Stimulated activated naive CD8-positive, alpha-beta T cell treated with anti-CD3 and anti-CD28 coated beads, Interleukin-15, amount 100 ng/mL, for 72 hours (primary cell): ENCODE data around the gene NRXN3.
A peak's percentile ranks its signal among the peaks of the same experiment; 100 is the strongest.

ENCODE experiments used
- ATAC-seq: fragments of 150-1000 bp; cut with Tn5 transposase; 2 replicates; pipeline ENCODE4 v1.10.0; 2021; ENCODE audit warnings: mild to moderate bottlenecking, moderate library complexity
- DNase-seq, 2 donors: peaks; one replicate each; pipeline ENCODE4 v3.0.0; 2021 to 2022
- H3K27ac Mint-ChIP-seq, 2 donors: one replicate each; pipeline ENCODE4 v1.8.0; 2022; ENCODE audit warnings: mild to moderate bottlenecking in 2 of 2, mixed read lengths in 2 of 2, moderate library complexity in 2 of 2
- H3K27me3 Mint-ChIP-seq: one replicate; pipeline ENCODE4 v1.8.0; 2022; ENCODE audit warnings: mixed read lengths
- H3K4me1 Mint-ChIP-seq: one replicate; pipeline ENCODE4 v1.8.0; 2022; ENCODE audit warnings: mild to moderate bottlenecking, mixed read lengths
- H3K4me3 Mint-ChIP-seq, 2 donors: one replicate each; pipeline ENCODE4 v1.8.0; 2022; ENCODE audit warnings: mild to moderate bottlenecking in 2 of 2, mixed read lengths in 2 of 2, moderate library complexity in 1 of 2
- H3K9me3 Mint-ChIP-seq, 2 donors: one replicate each; pipeline ENCODE4 v1.8.0; 2022; ENCODE audit warnings: mixed read lengths in 2 of 2

The NRXN3 gene

GRCh38 chr14:78764645-78765044 is 594.5 kb downstream of the NRXN3 start:
- Mint-ChIP-seq H3K27me3 (no peaks in the 10 kb centered on the region), H3K27ac (no peak overlapping the region), H3K9me3 (peaks cover 0 to 3% of the 10 kb centered on the region in 2 donors), H3K4me1 (no peaks in the 10 kb centered on the region), H3K4me3 (no peak overlapping the region)
- ATAC-seq (no peak), DNase-seq (no peak)

- Mint-ChIP-seq H3K27me3 (no peaks in the 10 kb centered on the region), H3K27ac (no peak overlapping the region), H3K4me1 (no peaks in the 10 kb centered on the region), H3K9me3 (peaks cover 0 to 4% of the 10 kb centered on the region in 2 donors), H3K4me3 (no peak overlapping the region)
- ATAC-seq (no peak), DNase-seq (no peak)
Measured at GRCh38 chr14:78767436-78767835, 597.3 kb downstream of the NRXN3 start.

GRCh38 chr14:78782551-78782950 is 612.4 kb downstream of the NRXN3 start:
- Mint-ChIP-seq H3K27me3 (no peaks in the 10 kb centered on the region), H3K9me3 (peaks cover 4 to 6% of the 10 kb centered on the region in 2 donors), H3K27ac (no peak overlapping the region), H3K4me1 (no peaks in the 10 kb centered on the region), H3K4me3 (no peak overlapping the region)
- DNase-seq (no peak), ATAC-seq (no peak)

- ATAC-seq = no peak
- Mint-ChIP-seq H3K4me3 (no peak overlapping the region), H3K27ac (no peak overlapping the region), H3K9me3 (peaks cover 0 to 4% of the 10 kb centered on the region in 2 donors), H3K27me3 (peaks cover 2% of the 10 kb centered on the region), H3K4me1 (no peaks in the 10 kb centered on the region)
- DNase-seq = no peak
Measured at GRCh38 chr14:78785265-78785664, 615.1 kb downstream of the NRXN3 start.

GRCh38 chr14:78788467-78789360 is 618.5 kb downstream of the NRXN3 start:
- H3K4me3 Mint-ChIP-seq = no peak overlapping the region
- H3K9me3 Mint-ChIP-seq = no peaks in the 10 kb centered on the region

GRCh38 chr14:78790271-78790670 is 620.1 kb downstream of the NRXN3 start:
- peaks cover 9% of the 10 kb centered on the region for H3K27me3 Mint-ChIP-seq
- no peaks in the 10 kb centered on the region for H3K9me3 Mint-ChIP-seq
- no peak overlapping the region for H3K27ac Mint-ChIP-seq
- H3K4me1 Mint-ChIP-seq = no peaks in the 10 kb centered on the region
- DNase-seq = no peak
- no peak overlapping the region for H3K4me3 Mint-ChIP-seq
- no peak for ATAC-seq

More at GRCh38 chr14:78788467-78789360, 618.5 kb downstream of the NRXN3 start:
- Mint-ChIP-seq H3K27ac (no peak overlapping the region), H3K27me3 (peaks cover 9% of the 10 kb centered on the region), H3K4me1 (no peaks in the 10 kb centered on the region)
- ATAC-seq = no peak
- DNase-seq = no peak

GRCh38 chr14:78798757-78799156 is 628.6 kb downstream of the NRXN3 start:
- no peak overlapping the region for H3K4me3 Mint-ChIP-seq
- no peaks in the 10 kb centered on the region for H3K27me3 Mint-ChIP-seq
- no peaks in the 10 kb centered on the region for H3K4me1 Mint-ChIP-seq
- H3K27ac Mint-ChIP-seq = no peak overlapping the region
- no peak for ATAC-seq
- H3K9me3 Mint-ChIP-seq = peaks cover 14 to 19% of the 10 kb centered on the region in 2 donors
- DNase-seq = no peak

GRCh38 chr14:78805570-78805969 is 635.4 kb downstream of the NRXN3 start:
- Mint-ChIP-seq H3K4me1 (peaks cover 5% of the 10 kb centered on the region), H3K9me3 (peaks cover 18 to 24% of the 10 kb centered on the region in 2 donors), H3K27me3 (no peaks in the 10 kb centered on the region), H3K4me3 (no peak overlapping the region), H3K27ac (no peak overlapping the region)
- no peak for DNase-seq
- no peak for ATAC-seq

GRCh38 chr14:78823035-78823434 is 652.9 kb downstream of the NRXN3 start:
- no peak for ATAC-seq
- Mint-ChIP-seq H3K4me3 (no peak overlapping the region), H3K27me3 (no peaks in the 10 kb centered on the region), H3K4me1 (no peaks in the 10 kb centered on the region), H3K9me3 (no peaks in the 10 kb centered on the region), H3K27ac (no peak overlapping the region)
- DNase-seq = no peak

- no peaks in the 10 kb centered on the region for H3K4me1 Mint-ChIP-seq
Measured at GRCh38 chr14:78823516-78823915, 653.3 kb downstream of the NRXN3 start.

GRCh38 chr14:78829274-78829673 is 659.1 kb downstream of the NRXN3 start:
- Mint-ChIP-seq H3K4me1 (no peaks in the 10 kb centered on the region), H3K27ac (no peak overlapping the region), H3K27me3 (no peaks in the 10 kb centered on the region), H3K9me3 (no peaks in the 10 kb centered on the region), H3K4me3 (no peak overlapping the region)
- DNase-seq = no peak
- ATAC-seq = no peak

More at GRCh38 chr14:78823516-78823915, 653.3 kb downstream of the NRXN3 start:
- no peak overlapping the region for H3K4me3 Mint-ChIP-seq
- no peaks in the 10 kb centered on the region for H3K9me3 Mint-ChIP-seq
- ATAC-seq (no peak), DNase-seq (no peak)
- no peaks in the 10 kb centered on the region for H3K27me3 Mint-ChIP-seq
- no peak overlapping the region for H3K27ac Mint-ChIP-seq

- Mint-ChIP-seq H3K4me3 (no peak overlapping the region), H3K27ac (no peak overlapping the region), H3K9me3 (no peaks in the 10 kb centered on the region), H3K27me3 (peaks cover 17% of the 10 kb centered on the region), H3K4me1 (no peaks in the 10 kb centered on the region)
- DNase-seq (no peak), ATAC-seq (no peak)
Measured at GRCh38 chr14:78834766-78835451, 664.7 kb downstream of the NRXN3 start.

- no peak for ATAC-seq
- peaks cover 17% of the 10 kb centered on the region for H3K27me3 Mint-ChIP-seq
- H3K9me3 Mint-ChIP-seq = no peaks in the 10 kb centered on the region
- H3K4me3 Mint-ChIP-seq = no peak overlapping the region
- no peak for DNase-seq
- no peak overlapping the region for H3K27ac Mint-ChIP-seq
- H3K4me1 Mint-ChIP-seq = no peaks in the 10 kb centered on the region
Measured at GRCh38 chr14:78835909-78836308, 665.7 kb downstream of the NRXN3 start.

GRCh38 chr14:78836777-78837176 is 666.6 kb downstream of the NRXN3 start:
- Mint-ChIP-seq H3K27me3 (peaks cover 17% of the 10 kb centered on the region), H3K27ac (no peak overlapping the region), H3K9me3 (no peaks in the 10 kb centered on the region), H3K4me1 (no peaks in the 10 kb centered on the region), H3K4me3 (no peak overlapping the region)
- DNase-seq (peak; percentile 2 to 12), ATAC-seq (peak; percentile 49)

GRCh38 chr14:78838959-78839358 is 668.8 kb downstream of the NRXN3 start:
- DNase-seq (no peak), ATAC-seq (no peak)
- Mint-ChIP-seq H3K9me3 (no peaks in the 10 kb centered on the region), H3K4me3 (no peak overlapping the region), H3K27me3 (peaks cover 17% of the 10 kb centered on the region), H3K27ac (no peak overlapping the region), H3K4me1 (no peaks in the 10 kb centered on the region)

- H3K4me3 Mint-ChIP-seq = no peak overlapping the region
- no peak for ATAC-seq
- no peaks in the 10 kb centered on the region for H3K9me3 Mint-ChIP-seq
- peaks cover 8% of the 10 kb centered on the region for H3K27me3 Mint-ChIP-seq
- no peaks in the 10 kb centered on the region for H3K4me1 Mint-ChIP-seq
- H3K27ac Mint-ChIP-seq = no peak overlapping the region
- DNase-seq = no peak
Measured at GRCh38 chr14:78840898-78841297, 670.7 kb downstream of the NRXN3 start.
